Measurements from ENCODE around the gene PAIP2.
A peak's percentile ranks its signal among the peaks of the same experiment; 100 is the strongest.
"Not testable (repeated sequence)": the region's sequence is repeated elsewhere in the genome, so short reads cannot be mapped to it uniquely, and the experiment has no call there.

PAIP2 gene

GRCh38 chr5:139341689-139342422 is at the start of gene PAIP2:
Gene PAIP2 (plus strand): TSS chr5:139341854. CDS start chr5:139363785, 21,931 bp downstream.
- DNase-seq = peak; percentile 85 to 98

DNA sequence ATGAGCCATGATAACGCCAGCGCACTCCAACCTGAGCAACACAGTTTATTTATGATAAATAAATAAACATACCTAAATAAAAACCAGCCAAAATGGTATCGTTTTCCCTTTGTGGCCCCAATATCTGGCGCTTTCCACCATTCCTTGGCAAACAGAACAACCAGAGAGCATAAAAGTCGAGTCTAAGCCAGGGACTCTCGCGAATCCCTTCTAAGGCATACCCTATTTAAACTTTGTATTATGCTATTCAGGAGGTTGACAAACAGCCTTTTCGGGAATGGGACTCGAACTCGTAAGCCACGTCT is 48.5 kb upstream of the PAIP2 start:
- DNase-seq = no peak

DNA sequence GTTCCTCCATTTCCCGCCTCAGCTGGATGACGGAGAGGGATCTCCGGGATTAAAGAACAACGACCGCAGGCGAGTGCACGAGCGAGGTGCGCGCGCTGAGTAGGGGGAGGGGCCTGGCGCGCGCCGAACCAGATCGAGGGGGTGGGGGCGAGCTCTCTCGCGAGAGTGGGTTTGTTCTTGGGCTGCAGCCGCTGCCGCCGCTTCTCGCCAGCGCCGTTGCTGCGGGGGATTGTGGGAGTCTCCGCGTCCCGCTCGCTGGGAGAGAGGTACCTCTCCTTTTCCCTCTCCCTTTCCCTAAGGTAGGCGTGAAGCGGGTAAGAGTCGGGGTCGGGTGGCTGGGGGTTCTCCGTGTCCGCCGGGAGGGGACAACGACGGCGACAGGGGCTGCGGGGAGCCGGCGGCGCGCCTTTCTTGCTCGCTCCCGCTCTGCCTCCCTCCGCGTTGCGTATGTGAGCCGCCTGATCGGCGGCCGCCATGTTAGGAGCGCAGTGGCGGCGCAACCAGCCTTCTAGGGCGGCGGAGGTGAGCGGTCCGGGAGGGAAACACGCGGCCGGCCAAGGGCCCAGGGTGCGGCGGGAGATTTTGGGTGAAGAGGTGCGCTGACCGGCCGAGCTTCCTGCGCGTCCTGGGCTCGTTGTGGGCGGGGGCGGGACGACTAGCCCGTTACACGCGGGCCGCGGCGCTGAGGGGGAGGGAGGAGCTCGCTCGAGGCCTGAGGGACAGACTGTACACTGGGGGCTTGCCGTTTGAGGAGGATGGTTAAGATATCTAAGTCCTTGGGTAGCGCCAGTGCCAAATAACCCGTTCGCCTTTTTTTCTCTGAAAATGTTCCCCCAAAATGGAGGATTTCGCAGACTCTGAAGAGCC is 47.9 kb upstream of the PAIP2 start, which contains the start of gene MATR3:
Gene MATR3 (plus strand): TSS at position 234 of the 867 bp plus-strand sequence. CDS start 13,676 bp downstream, outside the sequence.
- peak; percentile 89 to 94 for DNase-seq

DNA sequence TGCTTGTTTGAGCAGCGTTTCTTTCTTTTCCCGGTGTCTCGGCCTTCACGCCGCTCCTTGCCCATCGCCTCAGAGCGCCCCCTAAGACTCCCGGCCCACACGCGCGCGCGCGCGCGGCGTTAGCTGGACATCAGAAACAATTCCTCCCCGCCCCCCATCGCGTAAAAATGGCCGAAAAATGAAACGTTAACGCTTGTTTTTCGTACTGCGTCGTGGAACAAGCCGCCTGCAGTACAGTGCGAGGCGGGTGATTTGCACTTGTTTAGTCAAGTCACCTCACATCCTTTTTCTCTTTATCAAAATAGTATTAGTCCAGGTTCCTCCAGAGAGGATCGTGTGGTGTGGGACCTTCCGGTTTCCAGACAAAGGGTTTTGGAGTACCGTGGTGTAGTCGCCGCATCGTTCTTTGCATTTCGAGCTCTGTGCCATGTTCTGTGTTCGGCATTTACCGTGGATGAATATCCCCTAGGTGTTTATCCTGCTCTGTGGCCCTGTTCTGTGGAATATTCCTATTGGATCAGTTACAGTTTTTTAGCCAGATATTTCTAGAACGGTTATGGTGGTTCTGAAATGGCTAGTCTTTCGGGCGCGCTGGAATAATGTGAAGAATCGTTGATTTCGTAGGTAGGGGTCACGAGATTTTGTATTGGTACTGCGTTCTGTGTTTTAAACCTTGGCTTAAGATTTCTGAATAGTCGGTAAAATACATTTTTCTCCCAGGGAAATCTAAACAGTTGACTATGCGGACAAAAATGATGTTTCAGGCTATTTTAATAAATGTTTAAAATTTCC is 47.1 kb upstream of the PAIP2 start:
- DNase-seq = peak in 1 of 2 donors; percentile 60

GRCh38 chr5:139295346-139296057 is 46.2 kb upstream of the PAIP2 start:
- DNase-seq = no peak

DNA sequence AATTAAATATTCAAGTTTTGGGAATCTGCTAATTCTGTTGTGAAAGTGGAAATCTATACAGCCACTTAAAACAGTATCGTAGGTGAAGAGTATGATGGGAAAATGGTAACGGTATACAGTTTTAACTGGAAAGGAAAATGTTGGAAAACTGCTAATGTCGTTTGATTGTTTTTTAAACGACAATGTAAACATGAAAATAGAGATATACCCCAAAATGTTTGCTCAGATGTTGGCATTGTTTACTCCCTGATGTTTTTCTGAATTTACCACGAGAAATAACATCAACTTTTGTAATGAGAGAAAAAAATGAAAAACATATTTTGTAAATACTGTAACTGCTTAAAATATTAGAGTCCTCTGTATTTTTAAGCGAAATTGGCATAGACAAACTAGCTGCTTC is 45.5 kb upstream of the PAIP2 start:
- no peak for DNase-seq

DNA sequence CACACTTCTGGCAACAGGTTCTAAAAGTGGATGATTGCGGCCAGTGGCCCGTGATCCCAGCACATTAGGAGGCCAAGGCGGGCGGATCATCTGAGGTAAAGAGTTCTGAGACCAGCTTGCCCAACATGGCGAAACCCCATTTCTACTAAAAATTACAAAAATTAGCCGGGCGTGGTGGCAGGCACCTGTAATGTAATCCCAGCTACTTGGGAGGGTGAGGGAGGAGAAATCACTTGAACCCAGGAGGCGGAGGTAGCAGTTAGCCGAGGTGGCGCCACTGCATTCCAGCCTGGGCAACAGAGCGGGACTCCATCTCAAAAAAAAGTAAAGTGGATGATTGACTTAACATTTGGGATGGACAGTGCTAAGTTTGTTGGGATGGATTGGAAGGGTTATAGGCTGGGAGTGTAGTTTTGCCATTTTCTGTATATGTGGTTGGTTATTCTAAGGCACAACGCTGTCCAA is 44.8 kb upstream of the PAIP2 start:
- no peak for DNase-seq

DNA sequence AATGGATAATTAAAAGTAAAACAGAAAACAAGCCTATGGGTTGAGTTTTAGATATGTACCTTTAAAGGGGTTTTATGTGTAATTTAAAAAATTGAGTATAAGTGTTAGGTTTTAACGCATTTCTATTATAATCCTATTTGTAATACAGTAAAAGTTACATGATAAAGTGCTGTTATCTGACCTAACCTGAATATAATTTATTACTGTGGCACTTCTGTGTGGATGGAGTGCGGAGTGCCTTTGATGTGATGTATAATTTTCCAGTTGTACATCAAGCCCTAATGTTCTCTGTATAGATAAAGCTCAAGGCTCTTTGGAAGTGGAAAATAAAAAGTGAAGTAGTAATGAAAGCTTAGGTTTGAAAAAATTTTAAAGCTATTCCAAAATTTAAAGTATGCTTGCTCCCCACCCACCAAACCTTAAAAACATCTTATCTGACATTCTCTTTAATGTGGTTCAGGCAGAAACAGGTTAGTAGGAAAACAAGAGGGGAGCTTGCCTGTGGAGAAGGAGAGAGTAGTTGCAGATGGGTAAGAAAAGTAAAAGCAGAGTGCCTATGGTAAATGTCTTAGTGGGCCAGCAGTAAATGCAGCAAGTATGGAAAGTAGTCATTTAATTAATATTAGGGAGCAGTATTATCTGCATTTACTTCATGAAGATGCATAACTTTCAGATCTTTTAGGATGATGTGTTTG is 44.1 kb upstream of the PAIP2 start:
- DNase-seq = no peak

- DNase-seq = no peak
Observed at GRCh38 chr5:139298242-139298641, 43.4 kb upstream of the PAIP2 start.

DNA sequence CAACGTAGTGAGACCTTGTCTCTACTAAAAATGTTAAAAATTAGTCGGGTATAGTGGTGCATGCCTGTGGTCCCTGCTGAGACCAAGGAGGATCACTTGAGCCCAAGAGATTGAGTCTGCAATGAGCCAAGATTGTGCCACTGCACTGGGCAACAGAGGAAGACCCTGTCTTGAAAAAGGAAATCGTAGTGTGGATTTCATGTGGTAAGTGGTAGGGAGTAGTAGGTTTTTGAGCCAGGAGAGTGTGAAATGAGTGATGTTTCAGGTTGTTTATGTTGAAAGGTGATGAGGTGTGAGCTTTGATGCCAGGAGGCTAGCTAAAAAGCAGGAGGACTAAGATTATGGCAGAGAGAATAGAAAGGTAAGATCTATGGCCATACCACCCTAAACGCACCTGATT is 42.2 kb upstream of the PAIP2 start:
- DNase-seq = no peak

GRCh38 chr5:139301808-139302499 is 39.7 kb upstream of the PAIP2 start:
- no peak for DNase-seq

DNA sequence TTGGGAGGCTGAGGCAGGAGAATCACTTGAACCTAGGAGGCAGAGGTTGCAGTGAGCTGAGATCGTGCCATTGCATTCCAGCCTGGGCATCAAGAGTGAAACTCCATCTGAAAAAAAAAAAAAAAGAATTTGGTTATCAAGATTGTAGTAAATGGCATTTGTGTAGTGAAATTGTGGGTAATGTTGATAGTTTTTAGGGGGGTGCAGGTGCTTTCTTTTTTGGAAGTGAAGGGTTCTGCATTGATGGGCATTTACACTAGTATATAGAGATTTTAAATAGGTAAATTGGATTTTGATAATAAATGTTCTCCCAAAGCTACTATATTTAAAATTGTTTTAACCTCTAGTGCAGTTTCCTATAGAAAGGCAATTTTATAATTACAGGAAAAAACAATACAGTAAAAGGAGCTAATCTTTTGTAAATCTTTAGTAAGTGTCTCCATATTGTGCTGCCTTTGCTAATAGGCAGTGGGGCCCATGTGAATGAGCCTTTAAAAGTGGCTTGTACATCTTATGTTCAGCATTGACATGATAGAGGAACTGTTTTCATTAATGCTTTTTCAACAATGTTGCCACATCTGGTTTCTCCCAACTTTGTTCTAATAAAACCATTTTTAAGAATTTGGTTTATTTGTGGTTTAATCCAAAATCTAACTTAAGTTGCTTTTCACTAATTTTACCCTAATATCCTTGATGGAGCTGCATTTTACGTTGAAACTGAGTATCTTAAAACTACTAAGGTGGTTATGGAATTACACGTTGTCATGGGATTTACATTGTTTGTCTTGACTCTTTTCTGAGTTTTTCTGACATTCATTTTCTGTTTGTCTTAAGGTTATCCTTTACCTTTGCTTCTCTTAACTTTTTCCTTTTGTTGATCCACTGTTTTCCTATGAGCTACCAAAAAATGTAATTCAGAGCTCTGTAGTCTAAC is 37.0 kb upstream of the PAIP2 start:
- DNase-seq = no peak

DNA sequence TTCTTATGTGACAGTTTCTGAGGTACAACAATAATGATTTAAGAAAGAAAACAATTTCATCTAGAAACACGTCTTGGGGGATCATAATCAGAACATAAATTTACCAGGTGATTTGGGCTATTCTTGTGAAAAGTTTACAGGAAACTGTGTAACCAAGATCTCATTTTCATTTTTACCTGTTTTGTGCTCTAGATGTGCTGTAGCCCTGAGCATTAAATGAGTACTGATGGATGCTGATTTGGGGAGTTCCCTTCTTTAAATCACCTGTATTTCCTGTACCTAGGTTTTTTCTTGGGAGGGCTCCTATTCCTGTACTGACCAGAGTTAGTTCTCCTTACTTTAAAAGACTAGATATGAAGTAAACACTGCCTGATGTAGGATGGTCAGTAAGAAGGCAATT is 35.5 kb upstream of the PAIP2 start:
- DNase-seq = no peak

DNA sequence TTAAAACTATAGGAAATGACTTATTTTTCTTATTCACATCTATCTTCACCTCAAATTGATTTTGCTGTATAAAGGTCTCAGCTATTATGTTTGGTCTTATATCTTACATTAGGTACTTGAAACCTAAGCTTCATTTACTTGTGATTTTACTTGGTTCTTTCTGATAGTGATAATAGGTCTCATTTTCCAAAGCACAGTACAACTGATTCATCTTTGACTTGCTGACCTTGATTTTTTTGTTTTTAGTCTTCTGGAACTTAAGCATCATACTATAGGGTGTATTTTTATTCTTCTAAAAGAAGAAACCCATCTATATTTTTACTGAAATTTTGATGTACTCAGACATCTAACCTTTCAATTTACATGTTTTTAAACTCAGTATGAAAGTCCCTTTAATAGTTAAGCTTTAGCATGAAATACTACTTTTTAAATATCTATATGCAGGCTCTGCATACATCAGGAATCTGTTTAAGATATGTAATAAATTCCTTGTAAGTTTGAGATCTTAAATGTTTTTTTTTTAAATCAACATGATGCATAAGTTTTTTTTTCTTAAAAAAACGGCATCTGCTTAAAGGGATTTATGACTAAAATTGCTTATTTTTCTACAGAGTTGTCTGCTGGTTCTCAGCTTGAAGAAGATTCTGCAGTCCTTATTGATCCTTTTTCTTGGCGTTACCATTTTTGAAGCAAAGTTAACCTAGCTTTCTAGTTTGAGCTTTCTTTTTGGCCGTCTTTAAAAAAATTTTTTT is 34.9 kb upstream of the PAIP2 start:
- DNase-seq = no peak

- DNase-seq = no peak
Observed at GRCh38 chr5:139308797-139309196, 32.9 kb upstream of the PAIP2 start.

DNA sequence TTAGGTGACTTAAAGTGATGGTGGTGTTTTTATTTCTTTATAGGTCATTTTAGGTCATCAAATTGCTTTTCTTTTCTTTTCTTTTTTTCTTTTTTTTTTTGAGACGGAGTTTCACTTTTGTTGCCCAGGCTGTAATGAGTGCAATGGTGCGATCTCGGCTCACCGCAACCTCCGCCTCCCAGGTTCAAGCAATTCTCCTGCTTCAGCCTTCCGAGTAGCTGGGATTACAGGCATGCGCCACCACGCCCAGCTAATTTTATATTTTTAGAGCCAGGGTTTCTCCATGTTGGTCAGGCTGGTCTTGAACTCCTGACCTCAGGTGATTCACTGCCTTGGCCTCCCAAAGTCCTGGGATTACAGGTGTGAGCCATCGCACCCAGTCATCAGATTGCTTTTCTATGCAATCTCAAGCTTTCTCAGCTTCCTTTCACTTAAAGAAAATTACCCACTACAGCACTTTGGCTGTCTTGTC is 30.9 kb upstream of the PAIP2 start:
- not testable (repeated sequence) for DNase-seq

GRCh38 chr5:139312075-139312474 is 29.6 kb upstream of the PAIP2 start:
- no peak for DNase-seq

- DNase-seq = no peak
Observed at GRCh38 chr5:139314276-139314675, 27.4 kb upstream of the PAIP2 start.

GRCh38 chr5:139315056-139315615 is 26.5 kb upstream of the PAIP2 start:
- DNase-seq = no peak

Measured in bone marrow (tissue), 2 donors.